HepG2 (cell line): ENCODE results near the gene COPS8. TPM values are rescaled to one million over a fixed set of nuclear protein-coding genes. Genes with fewer than 3 reads are reported as not detected.
A peak's percentile ranks its signal among the peaks of the same experiment; 100 is the strongest.

Experiments used
- FUBP1 ChIP-seq: sonication (generic); formaldehyde crosslinking; IDR thresholded peaks from 2 replicates; pipeline ENCODE4 v1.5.1; 2020; ENCODE audit warnings: missing genetic modification reagents, mild to moderate bottlenecking, borderline replicate concordance
- GATAD1 ChIP-seq: IDR thresholded peaks from 2 replicates; pipeline ENCODE4 v1.6.1; 2016; ENCODE audit warnings: missing genetic modification reagents, missing compliant biosample characterization
- GFI1 ChIP-seq: sonication (generic); formaldehyde crosslinking; IDR thresholded peaks from 2 replicates; pipeline ENCODE4 v1.5.0; 2020; ENCODE audit warnings: missing genetic modification reagents, mild to moderate bottlenecking, borderline replicate concordance
- MAFK ChIP-seq, 2 experiments: IDR thresholded peaks in 1 of 2; conservative IDR thresholded peaks in 1 of 2; 2 replicates each; pipeline ENCODE4 v1.6.1; 2011; ENCODE audit warnings: improper control_type of control experiment in 2 of 2, low read length in 2 of 2
- NCOR1 ChIP-seq: fragments of 200-600 bp; sonication (generic); IDR thresholded peaks from 2 replicates; pipeline ENCODE4 v1.7.0; 2017; ENCODE audit warnings: antibody characterized with exemption, low read length, borderline replicate concordance
- NFAT5 ChIP-seq: sonication (generic); formaldehyde crosslinking; IDR thresholded peaks from 2 replicates; pipeline ENCODE4 v1.4.0; 2020; ENCODE audit warnings: missing genetic modification reagents
- RAD51 ChIP-seq: fragments of 450-650 bp; IDR thresholded peaks from 2 replicates; pipeline ENCODE4 v1.6.1; 2016; ENCODE audit warnings: borderline replicate concordance
- SKIL ChIP-seq: sonication (generic); formaldehyde crosslinking; IDR thresholded peaks from 2 replicates; pipeline ENCODE4 v1.8.0; 2022; ENCODE audit warnings: missing genetic modification reagents, mild to moderate bottlenecking, moderate library complexity, borderline replicate concordance
- TIGD3 ChIP-seq: sonication (generic); formaldehyde crosslinking; IDR thresholded peaks from 2 replicates; pipeline ENCODE4 v1.5.1; 2020; ENCODE audit warnings: mild to moderate bottlenecking, missing genetic modification reagents, borderline replicate concordance
- ZHX1 ChIP-seq: sonication (generic); formaldehyde crosslinking; IDR thresholded peaks from 2 replicates; pipeline ENCODE4 v1.8.1; 2022; ENCODE audit warnings: low read depth, mild to moderate bottlenecking, missing genetic modification reagents
- ZNF138 ChIP-seq: sonication (generic); formaldehyde crosslinking; IDR thresholded peaks from 2 replicates; pipeline ENCODE4 v1.5.0; 2020; ENCODE audit warnings: mild to moderate bottlenecking, low read depth, missing genetic modification reagents
- ZNF749 ChIP-seq: sonication (generic); formaldehyde crosslinking; IDR thresholded peaks from 2 replicates; pipeline ENCODE4 v1.8.0; 2022; ENCODE audit warnings: mild to moderate bottlenecking, missing genetic modification reagents, moderate library complexity, borderline replicate concordance
- polyA plus RNA-seq, 8 experiments: library from polyadenylated mRNA; depleted of rRNA in 3 of 8; stranded (reverse) in 7 of 8; unstranded in 1 of 8; fragments of >200 nt; fragmentation: Illumina TruSeq in 4 of 8; extraction: Trizol in 4 of 8; gene quantifications; 2 replicates each; pipeline versions ENCODE4 v1.2.1 to v1.2.3, GENCODE V29; 2011 to 2016; ENCODE audit warnings: low read depth in 4 of 8, missing spikeins in 1 of 8, mixed read lengths in 1 of 8; ENCODE audit not compliant: insufficient read depth in 1 of 8
- total RNA-seq, 5 experiments: library from RNA; depleted of rRNA; stranded (reverse); fragments of >200 nt; fragmentation: Illumina TruSeq; extraction: Trizol; gene quantifications; 2 replicates each; pipeline ENCODE4 v1.2.3, GENCODE V29; 2016; ENCODE audit warnings: low read depth in 1 of 5

The COPS8 gene
- total and polyA plus RNA-seq, 2 of the 13 experiments (the other 11 are each of a cell fraction or from before 2014, with no cell fraction given), result 86.3 to 96.6 TPM

GRCh38 chr2:237075749-237076599 lies 9.7 kb upstream of the COPS8 start (continued):
- TF ChIP-seq GFI1 (CRISPR knock-in tag) (peak; percentile 90), TIGD3 (CRISPR knock-in tag) (peak; percentile 64; the same call in 1 of the 2 replicates), SKIL (CRISPR knock-in tag) (peak; percentile 82), ZNF138 (CRISPR knock-in tag) (no peak), MAFK (conservative IDR thresholded peaks at IDR 0.05 in 1 of 2, IDR thresholded peaks at IDR 0.05 in 1 of 2; ENCODE audit: low read length in 2 of 2) (no peak), ZNF749 (CRISPR knock-in tag) (no peak), FUBP1 (CRISPR knock-in tag) (no peak), GATAD1 (CRISPR knock-in tag) (peak; percentile 86), ZHX1 (CRISPR knock-in tag) (peak; percentile 36), RAD51 (no peak), NCOR1 (peak; percentile 74; the same call in 1 of the 2 replicates), NFAT5 (peak; percentile 22; the same call in 1 of the 2 replicates)
